ENCODE results near the gene RIPK4.

- TF ChIP-seq CTCF (IDR thresholded peaks at IDR 0.05) (no peak), POLR2A (IDR thresholded peaks at IDR 0.05) (no peak), POLR2AphosphoS5 (IDR thresholded peaks at IDR 0.05) (no peak)
These were observed 54.1 kb downstream of the RIPK4 start for GRCh38 chr21:41712730-41713129.

Data from suprapubic skin (tissue), 4 donors.